ENCODE results near the gene TNFSF8.

DNA sequence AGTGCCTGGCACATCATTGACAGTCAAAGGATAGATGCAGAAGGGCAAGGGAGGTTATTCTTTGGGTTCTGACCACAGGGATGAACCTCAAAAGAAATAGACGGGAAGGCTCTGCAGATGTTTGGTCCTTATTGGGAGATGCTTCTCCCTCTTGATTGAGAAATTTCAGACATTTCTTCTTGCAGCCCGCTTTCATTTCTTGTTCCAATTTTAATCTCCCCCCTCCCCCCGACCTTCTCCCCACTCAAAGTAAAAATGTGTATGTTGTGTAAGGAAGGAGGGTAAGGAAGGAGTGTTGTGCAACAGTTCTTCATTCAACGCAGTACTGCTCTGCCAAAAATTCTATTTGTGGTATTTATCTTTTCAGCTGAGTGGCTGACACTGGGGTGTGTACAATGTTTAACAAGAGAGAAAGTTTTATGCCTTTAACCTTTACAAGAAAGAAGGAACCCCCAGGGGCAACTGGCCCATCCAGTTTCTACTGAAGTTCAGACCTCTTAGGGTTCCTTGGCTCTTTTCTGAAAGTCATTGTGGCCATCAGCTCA, 78.3 kb downstream of the TNFSF8 start:
- TF ChIP-seq SUZ12 (IDR thresholded peaks at IDR 0.05; ENCODE audit: extremely low read depth, insufficient read depth, insufficient read length) (no peak), YY1 (IDR thresholded peaks at IDR 0.05; ENCODE audit: insufficient read depth, insufficient read length) (no peak), ZNF274 (IDR thresholded peaks at IDR 0.05; ENCODE audit: low read depth, low read length) (no peak)
